ENCODE data around the gene ARTN. TPM values are rescaled to one million over a fixed set of nuclear protein-coding genes. Genes with fewer than 3 reads are reported as not detected.

Gene ARTN
- total RNA-seq, 1 donor: not detected

GRCh38 chr1:43954036-43954435 is 20.4 kb downstream of the ARTN start:
- Histone ChIP-seq H3K4me1 (ENCODE audit: insufficient read depth, low read length) (no peaks in the 10 kb centered on the region), H3K27me3 (ENCODE audit: insufficient read depth, low read length) (no peaks in the 10 kb centered on the region), H3K9me3 (ENCODE audit: low read depth, low read length) (no peaks in the 10 kb centered on the region), H3K27ac (ENCODE audit: low read depth, low read length) (no peak overlapping the region), H3K4me3 (ENCODE audit: insufficient read depth, low read length) (no peak overlapping the region), H3K36me3 (ENCODE audit: insufficient read depth, low read length) (peaks cover 38% of the 10 kb centered on the region), H4K20me1 (ENCODE audit: insufficient read depth, low read length) (peaks cover 48% of the 10 kb centered on the region), H2AFZ (ENCODE audit: low read length) (no peak overlapping the region), H3K79me2 (ENCODE audit: insufficient read depth, low read length) (peaks cover 50% of the 10 kb centered on the region), H3K4me2 (ENCODE audit: insufficient read depth, low read length) (no peak overlapping the region)
- TF ChIP-seq, protein P1, sequence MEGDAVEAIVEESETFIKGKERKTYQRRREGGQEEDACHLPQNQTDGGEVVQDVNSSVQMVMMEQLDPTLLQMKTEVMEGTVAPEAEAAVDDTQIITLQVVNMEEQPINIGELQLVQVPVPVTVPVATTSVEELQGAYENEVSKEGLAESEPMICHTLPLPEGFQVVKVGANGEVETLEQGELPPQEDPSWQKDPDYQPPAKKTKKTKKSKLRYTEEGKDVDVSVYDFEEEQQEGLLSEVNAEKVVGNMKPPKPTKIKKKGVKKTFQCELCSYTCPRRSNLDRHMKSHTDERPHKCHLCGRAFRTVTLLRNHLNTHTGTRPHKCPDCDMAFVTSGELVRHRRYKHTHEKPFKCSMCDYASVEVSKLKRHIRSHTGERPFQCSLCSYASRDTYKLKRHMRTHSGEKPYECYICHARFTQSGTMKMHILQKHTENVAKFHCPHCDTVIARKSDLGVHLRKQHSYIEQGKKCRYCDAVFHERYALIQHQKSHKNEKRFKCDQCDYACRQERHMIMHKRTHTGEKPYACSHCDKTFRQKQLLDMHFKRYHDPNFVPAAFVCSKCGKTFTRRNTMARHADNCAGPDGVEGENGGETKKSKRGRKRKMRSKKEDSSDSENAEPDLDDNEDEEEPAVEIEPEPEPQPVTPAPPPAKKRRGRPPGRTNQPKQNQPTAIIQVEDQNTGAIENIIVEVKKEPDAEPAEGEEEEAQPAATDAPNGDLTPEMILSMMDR (IDR thresholded peaks at IDR 0.05; ENCODE audit: extremely low read depth, low read depth, low read length): no peak
- DNase-seq (ENCODE audit: insufficient read length, low spot score, missing footprints): no peak

GRCh38 chr1:43956234-43956633 is 22.6 kb downstream of the ARTN start:
- H3K36me3 ChIP-seq (ENCODE audit: insufficient read depth, low read length): peaks cover 43% of the 10 kb centered on the region
- no peaks in the 10 kb centered on the region for H3K4me1 ChIP-seq (ENCODE audit: insufficient read depth, low read length)
- peaks cover 31% of the 10 kb centered on the region for H3K79me2 ChIP-seq (ENCODE audit: insufficient read depth, low read length)
- peaks cover 40% of the 10 kb centered on the region for H4K20me1 ChIP-seq (ENCODE audit: insufficient read depth, low read length)
- no peak overlapping the region for H3K4me3 ChIP-seq (ENCODE audit: insufficient read depth, low read length)
- H2AFZ ChIP-seq (ENCODE audit: low read length): no peak overlapping the region
- TF ChIP-seq, protein P1 (IDR thresholded peaks at IDR 0.05; ENCODE audit: extremely low read depth, low read depth, low read length): no peak
- DNase-seq (ENCODE audit: insufficient read length, low spot score, missing footprints): no peak
- no peaks in the 10 kb centered on the region for H3K27me3 ChIP-seq (ENCODE audit: insufficient read depth, low read length)
- H3K27ac ChIP-seq (ENCODE audit: low read depth, low read length): no peak overlapping the region
- no peaks in the 10 kb centered on the region for H3K9me3 ChIP-seq (ENCODE audit: low read depth, low read length)
- H3K4me2 ChIP-seq (ENCODE audit: insufficient read depth, low read length): no peak overlapping the region

DNA sequence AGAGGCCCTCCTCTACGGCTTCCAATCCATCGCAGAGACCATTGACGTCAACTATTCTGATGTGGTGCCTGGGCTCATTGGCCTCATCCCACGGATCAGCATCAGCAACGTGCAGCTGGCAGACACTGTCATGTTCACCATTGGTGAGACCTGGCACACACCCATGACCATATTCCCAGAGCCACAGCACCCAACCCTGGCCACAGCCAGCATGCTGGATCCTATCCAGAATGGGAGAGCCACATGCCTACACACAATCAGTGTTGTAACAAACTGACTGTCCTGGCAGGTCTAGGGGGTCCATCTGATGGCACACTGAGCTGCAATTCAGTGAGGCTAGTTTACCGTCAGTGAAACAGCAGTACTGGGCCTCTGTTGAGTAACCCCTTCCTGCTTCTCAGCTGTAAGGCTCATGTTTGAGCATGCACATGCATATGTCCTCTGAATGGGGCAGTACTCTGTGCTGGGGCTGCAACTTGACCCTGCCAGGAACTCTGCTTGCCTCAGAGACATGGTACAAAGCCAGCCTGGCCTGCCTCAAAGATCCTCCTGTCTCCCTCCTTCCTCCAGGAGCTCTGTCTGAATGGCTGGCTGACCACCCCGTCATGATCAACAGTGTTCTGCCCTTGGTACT is 23.9 kb downstream of the ARTN start:
- peaks cover 55% of the 10 kb centered on the region for H3K36me3 ChIP-seq (ENCODE audit: insufficient read depth, low read length)
- no peak overlapping the region for H2AFZ ChIP-seq (ENCODE audit: low read length)
- TF ChIP-seq, protein P1 (IDR thresholded peaks at IDR 0.05; ENCODE audit: extremely low read depth, low read depth, low read length): no peak
- no peaks in the 10 kb centered on the region for H3K27me3 ChIP-seq (ENCODE audit: insufficient read depth, low read length)
- no peaks in the 10 kb centered on the region for H3K4me1 ChIP-seq (ENCODE audit: insufficient read depth, low read length)
- no peak for DNase-seq (ENCODE audit: insufficient read length, low spot score, missing footprints)
- H3K79me2 ChIP-seq (ENCODE audit: insufficient read depth, low read length): peaks cover 26% of the 10 kb centered on the region
- H3K27ac ChIP-seq (ENCODE audit: low read depth, low read length): no peak overlapping the region
- H4K20me1 ChIP-seq (ENCODE audit: insufficient read depth, low read length): peaks cover 37% of the 10 kb centered on the region
- no peaks in the 10 kb centered on the region for H3K9me3 ChIP-seq (ENCODE audit: low read depth, low read length)
- H3K4me2 ChIP-seq (ENCODE audit: insufficient read depth, low read length): no peak overlapping the region
- no peak overlapping the region for H3K4me3 ChIP-seq (ENCODE audit: insufficient read depth, low read length)

- no peak overlapping the region for H3K4me2 ChIP-seq (ENCODE audit: insufficient read depth, low read length)
- H3K4me1 ChIP-seq (ENCODE audit: insufficient read depth, low read length): no peaks in the 10 kb centered on the region
- H3K36me3 ChIP-seq (ENCODE audit: insufficient read depth, low read length): peaks cover 63% of the 10 kb centered on the region
- H3K27me3 ChIP-seq (ENCODE audit: insufficient read depth, low read length): no peaks in the 10 kb centered on the region
- H3K27ac ChIP-seq (ENCODE audit: low read depth, low read length): no peak overlapping the region
- TF ChIP-seq, protein P1 (IDR thresholded peaks at IDR 0.05; ENCODE audit: extremely low read depth, low read depth, low read length): no peak
- H3K4me3 ChIP-seq (ENCODE audit: insufficient read depth, low read length): no peak overlapping the region
- H3K79me2 ChIP-seq (ENCODE audit: insufficient read depth, low read length): peaks cover 17% of the 10 kb centered on the region
- no peak for DNase-seq (ENCODE audit: insufficient read length, low spot score, missing footprints)
- peaks cover 29% of the 10 kb centered on the region for H4K20me1 ChIP-seq (ENCODE audit: insufficient read depth, low read length)
- H3K9me3 ChIP-seq (ENCODE audit: low read depth, low read length): no peaks in the 10 kb centered on the region
- no peak overlapping the region for H2AFZ ChIP-seq (ENCODE audit: low read length)
Measured at GRCh38 chr1:43958351-43959255, 25.0 kb downstream of the ARTN start.
